Glutamatergic neuron (in vitro differentiated cells): ENCODE results near the gene INS. TPM values are rescaled to one million over a fixed set of nuclear protein-coding genes. Genes with fewer than 3 reads are reported as not detected.

Experiments used
- DNase-seq: peaks from one replicate; pipeline ENCODE4 v3.0.0; 2022
- H3K27ac Mint-ChIP-seq: one replicate; pipeline ENCODE4 v1.8.0; 2020; ENCODE audit warnings: mild to moderate bottlenecking, mixed read lengths, inconsistent platforms; ENCODE audit not compliant: unreplicated experiment
- H3K27me3 Mint-ChIP-seq: one replicate; pipeline ENCODE4 v1.8.0; 2020; ENCODE audit warnings: mild to moderate bottlenecking, moderate library complexity, mixed read lengths, inconsistent platforms; ENCODE audit not compliant: unreplicated experiment
- H3K36me3 Mint-ChIP-seq: one replicate; pipeline ENCODE4 v1.8.0; 2020; ENCODE audit warnings: mild to moderate bottlenecking, mixed read lengths, inconsistent platforms; ENCODE audit not compliant: unreplicated experiment
- H3K4me1 Mint-ChIP-seq: one replicate; pipeline ENCODE4 v1.8.0; 2020; ENCODE audit warnings: mild to moderate bottlenecking, low read depth, mixed read lengths, inconsistent platforms; ENCODE audit not compliant: unreplicated experiment
- H3K4me3 Mint-ChIP-seq: one replicate; pipeline ENCODE4 v1.8.0; 2020; ENCODE audit warnings: mild to moderate bottlenecking, mixed read lengths, inconsistent platforms; ENCODE audit not compliant: unreplicated experiment
- H3K9me3 Mint-ChIP-seq: one replicate; pipeline ENCODE4 v1.8.0; 2020; ENCODE audit warnings: mild to moderate bottlenecking, moderate library complexity, mixed read lengths, inconsistent platforms; ENCODE audit not compliant: unreplicated experiment
- total RNA-seq: library from RNA; stranded (reverse); fragmentation: NEBNext Ultra II Directional; extraction: Animal tissue kit (Norgen Biotek cat#: 25700); gene quantifications from one replicate; pipeline ENCODE4 v1.2.1, GENCODE V29; 2021; ENCODE audit not compliant: unreplicated experiment
- TF ChIP-seq, protein P1 (sequence below): fragments of 200-600 bp; sonication (generic); IDR thresholded peaks from one replicate; pipeline ENCODE4 v1.5.0; 2021; ENCODE audit not compliant: partially characterized antibody, unreplicated experiment

The INS gene
- total RNA-seq, 1 donor from 2014 or later, result not detected

DNA sequence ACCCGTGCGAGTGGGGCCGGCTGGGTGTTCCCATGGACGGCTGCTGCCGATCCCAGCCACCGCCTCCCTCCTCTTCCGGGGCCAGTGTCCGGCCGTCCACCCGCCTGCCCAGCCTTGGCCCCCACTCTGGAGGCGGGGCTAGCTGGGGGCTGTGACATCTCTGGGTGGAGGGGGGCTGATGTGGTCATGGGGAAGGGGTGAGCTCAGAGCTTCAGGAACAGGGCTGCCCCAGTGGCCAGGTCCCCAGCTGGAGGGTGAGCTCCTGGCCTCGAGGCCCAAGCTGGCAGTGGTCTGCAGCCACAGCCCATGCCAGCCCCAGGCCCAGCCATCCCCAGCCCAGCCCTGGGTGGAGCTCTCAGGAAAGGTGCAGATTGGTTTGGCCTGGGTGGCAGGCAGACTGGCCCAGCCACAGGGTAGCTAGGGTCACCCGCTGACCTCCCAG is 2.7 kb downstream of the INS start:
- H3K9me3 Mint-ChIP-seq, result peaks cover 2% of the 10 kb centered on the region
- no peak for DNase-seq
- no peaks in the 10 kb centered on the region for H3K4me1 Mint-ChIP-seq
- H3K4me3 Mint-ChIP-seq, result no peak overlapping the region
- TF ChIP-seq, protein P1, sequence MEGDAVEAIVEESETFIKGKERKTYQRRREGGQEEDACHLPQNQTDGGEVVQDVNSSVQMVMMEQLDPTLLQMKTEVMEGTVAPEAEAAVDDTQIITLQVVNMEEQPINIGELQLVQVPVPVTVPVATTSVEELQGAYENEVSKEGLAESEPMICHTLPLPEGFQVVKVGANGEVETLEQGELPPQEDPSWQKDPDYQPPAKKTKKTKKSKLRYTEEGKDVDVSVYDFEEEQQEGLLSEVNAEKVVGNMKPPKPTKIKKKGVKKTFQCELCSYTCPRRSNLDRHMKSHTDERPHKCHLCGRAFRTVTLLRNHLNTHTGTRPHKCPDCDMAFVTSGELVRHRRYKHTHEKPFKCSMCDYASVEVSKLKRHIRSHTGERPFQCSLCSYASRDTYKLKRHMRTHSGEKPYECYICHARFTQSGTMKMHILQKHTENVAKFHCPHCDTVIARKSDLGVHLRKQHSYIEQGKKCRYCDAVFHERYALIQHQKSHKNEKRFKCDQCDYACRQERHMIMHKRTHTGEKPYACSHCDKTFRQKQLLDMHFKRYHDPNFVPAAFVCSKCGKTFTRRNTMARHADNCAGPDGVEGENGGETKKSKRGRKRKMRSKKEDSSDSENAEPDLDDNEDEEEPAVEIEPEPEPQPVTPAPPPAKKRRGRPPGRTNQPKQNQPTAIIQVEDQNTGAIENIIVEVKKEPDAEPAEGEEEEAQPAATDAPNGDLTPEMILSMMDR, result no peak
- H3K27me3 Mint-ChIP-seq, result no peaks in the 10 kb centered on the region
- no peaks in the 10 kb centered on the region for H3K36me3 Mint-ChIP-seq
- H3K27ac Mint-ChIP-seq, result no peak overlapping the region

DNA sequence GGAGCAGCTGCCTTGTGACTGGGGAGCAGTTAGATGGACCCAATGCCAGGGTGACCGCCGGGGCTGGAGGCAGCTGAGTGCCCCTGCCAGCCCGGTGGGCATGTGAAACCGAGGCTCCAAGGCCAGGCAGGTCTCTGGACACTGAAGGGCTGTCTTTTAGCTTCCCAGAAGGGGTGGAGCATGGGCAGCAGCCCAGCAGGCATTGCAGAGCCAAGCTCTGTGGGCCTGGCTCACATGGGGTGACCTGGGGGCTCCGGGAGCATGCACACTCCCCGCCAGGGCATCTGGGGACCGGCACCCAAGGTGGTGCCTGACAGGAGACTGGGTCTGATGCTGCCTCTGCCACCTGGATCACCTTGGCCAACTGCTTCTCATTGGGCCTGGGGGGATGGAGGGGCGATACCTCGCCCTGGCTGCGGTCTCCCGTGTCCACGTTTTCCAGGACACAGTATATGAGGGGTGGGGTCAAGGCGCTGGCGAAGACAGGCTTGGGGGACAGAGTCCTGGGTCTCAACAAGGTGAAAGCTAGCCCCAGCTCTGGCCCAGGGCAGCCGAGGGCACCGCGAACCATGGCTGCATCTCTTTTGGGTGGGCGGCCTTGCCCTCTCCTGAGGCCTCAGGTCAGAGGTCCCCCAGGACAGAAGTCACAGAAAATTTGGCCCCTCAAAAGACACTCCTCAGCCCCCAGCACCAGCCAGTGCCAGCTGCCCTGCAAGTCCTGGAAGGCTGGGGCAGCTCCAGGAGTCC is 3.5 kb downstream of the INS start:
- H3K27ac Mint-ChIP-seq, result no peak overlapping the region
- no peaks in the 10 kb centered on the region for H3K4me1 Mint-ChIP-seq
- no peaks in the 10 kb centered on the region for H3K36me3 Mint-ChIP-seq
- H3K9me3 Mint-ChIP-seq, result peaks cover 2% of the 10 kb centered on the region
- TF ChIP-seq, protein P1, result no peak
- no peak for DNase-seq
- H3K27me3 Mint-ChIP-seq, result peaks cover 2% of the 10 kb centered on the region
- H3K4me3 Mint-ChIP-seq, result no peak overlapping the region

DNA sequence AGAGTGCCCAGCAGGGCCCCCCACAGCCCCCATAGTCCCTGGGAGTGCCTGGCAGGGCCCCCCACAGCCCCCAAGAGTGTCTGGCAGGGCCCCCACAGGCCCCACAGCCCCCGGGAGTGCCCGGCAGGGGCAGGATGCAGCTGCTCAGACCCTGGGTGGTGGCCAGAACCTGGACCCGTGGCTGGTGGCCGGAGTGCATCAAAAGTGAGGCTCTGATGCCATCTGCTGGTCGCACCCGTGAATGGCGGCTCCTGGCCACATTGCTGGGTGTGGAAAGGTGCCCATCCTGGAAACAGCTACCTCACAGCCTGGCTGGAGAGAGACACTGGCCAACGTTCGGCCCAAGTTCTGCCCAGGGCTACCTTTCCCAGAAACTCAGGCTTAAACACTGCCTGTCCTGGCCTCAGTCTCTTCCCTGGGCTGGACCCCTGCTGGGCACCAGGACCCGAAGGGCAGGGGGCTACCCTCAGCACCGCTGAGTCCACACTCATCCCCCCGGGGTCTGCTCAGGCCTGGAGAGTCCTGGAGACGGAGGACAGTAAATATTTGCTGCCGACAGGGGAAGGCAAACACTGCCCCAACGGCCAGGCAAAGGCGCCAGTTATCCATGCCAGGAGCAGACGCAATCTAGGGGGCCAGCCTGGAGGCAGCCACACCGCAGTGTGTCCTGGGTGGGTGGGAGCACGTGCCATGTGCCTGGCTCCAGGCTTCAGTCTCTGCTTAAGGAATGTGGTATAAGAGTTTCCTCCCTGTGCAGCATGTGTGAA is 4.4 kb downstream of the INS start:
- H3K27ac Mint-ChIP-seq, result no peak overlapping the region
- peaks cover 2% of the 10 kb centered on the region for H3K9me3 Mint-ChIP-seq
- peaks cover 2% of the 10 kb centered on the region for H3K27me3 Mint-ChIP-seq
- TF ChIP-seq, protein P1, result peak; percentile 90
- DNase-seq, result peak; percentile 91
- H3K36me3 Mint-ChIP-seq, result no peaks in the 10 kb centered on the region
- no peaks in the 10 kb centered on the region for H3K4me1 Mint-ChIP-seq
- H3K4me3 Mint-ChIP-seq, result no peak overlapping the region

DNA sequence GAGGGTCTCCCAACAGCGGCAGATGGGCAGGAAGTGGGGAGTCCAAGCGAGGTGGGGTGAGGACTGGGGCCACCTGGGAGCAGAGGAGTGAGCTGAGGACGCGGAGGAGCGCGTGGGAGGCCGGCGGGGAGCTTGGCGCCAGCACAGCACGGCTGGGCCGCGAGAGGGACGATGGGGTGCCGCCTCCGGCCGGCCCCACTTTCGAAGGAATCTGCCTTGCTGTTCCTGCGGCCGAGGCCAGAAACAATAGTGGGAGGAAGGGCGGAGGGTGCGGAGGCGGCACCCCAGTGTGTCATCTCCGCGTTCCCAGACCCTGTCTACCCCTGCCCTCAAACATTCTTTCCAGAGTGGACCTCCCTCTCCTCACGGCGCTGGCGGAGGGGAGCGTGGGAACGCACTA is 5.5 kb downstream of the INS start:
- no peak for DNase-seq
- Mint-ChIP-seq H3K4me3 (no peak overlapping the region), H3K4me1 (peaks cover 4% of the 10 kb centered on the region), H3K27me3 (peaks cover 5% of the 10 kb centered on the region), H3K27ac (no peak overlapping the region), H3K9me3 (peaks cover 2% of the 10 kb centered on the region), H3K36me3 (no peaks in the 10 kb centered on the region)
- TF ChIP-seq, protein P1, result no peak

DNA sequence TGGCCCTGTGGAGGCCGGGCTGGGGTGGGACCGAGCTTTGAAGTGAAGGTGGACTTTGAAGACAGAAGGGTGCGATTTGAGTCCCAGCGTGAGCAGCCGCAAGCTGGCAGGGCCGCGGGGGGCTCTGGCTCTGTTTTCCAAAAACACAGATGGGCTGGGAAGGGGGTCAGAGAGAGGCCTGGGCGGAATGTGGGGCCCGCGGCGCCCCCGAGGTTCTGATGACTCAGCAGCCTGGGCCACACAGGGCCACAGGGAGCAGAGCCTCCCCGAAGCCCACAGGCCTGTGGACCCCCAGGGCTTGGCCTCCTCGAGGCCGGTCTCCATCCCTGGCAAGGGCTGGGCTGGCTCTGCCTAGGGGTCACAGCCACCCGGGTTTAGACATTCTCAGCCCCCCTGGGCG is 6.1 kb downstream of the INS start:
- H3K9me3 Mint-ChIP-seq, result no peaks in the 10 kb centered on the region
- DNase-seq, result no peak
- H3K36me3 Mint-ChIP-seq, result no peaks in the 10 kb centered on the region
- TF ChIP-seq, protein P1, result no peak
- no peak overlapping the region for H3K4me3 Mint-ChIP-seq
- peaks cover 6% of the 10 kb centered on the region for H3K4me1 Mint-ChIP-seq
- H3K27me3 Mint-ChIP-seq, result peaks cover 5% of the 10 kb centered on the region
- no peak overlapping the region for H3K27ac Mint-ChIP-seq
